Caco-2 (cell line): Measurements from ENCODE around the gene PUS1. TPM values are rescaled to one million over a fixed set of nuclear protein-coding genes. Genes with fewer than 3 reads are reported as not detected.

Experiments used
- BruUV-seq: library from RNA; stranded (reverse); fragments of 400-500 nt; replicated peaks from 2 replicates; lab custom pipeline; 2021; lab: Mats Ljungman, UMichigan
- CTCF ChIA-PET: fragments of 300-600 bp; sonication (Branson Sonifier 250); formaldehyde crosslinking; loops from one replicate; lab custom pipeline; 2022; ENCODE audit warnings: antibody characterized with exemption; lab: Charles Lee
- POLR2A ChIA-PET: fragments of 300-600 bp; sonication (Branson Sonifier 250); formaldehyde crosslinking; loops from one replicate; lab custom pipeline; 2022; ENCODE audit warnings: antibody characterized with exemption; lab: Charles Lee
- DNase-seq, 2 experiments: peaks; one replicate each; pipeline versions ENCODE4 v3.0.0 to v3.0.0-alpha.2; 2020 to 2022
- H3K27me3 ChIP-seq: replicated peaks from 2 replicates; pipeline ENCODE4 v1.6.0; 2011; ENCODE audit warnings: low read length; ENCODE audit not compliant: control insufficient read depth, insufficient read depth
- H3K36me3 ChIP-seq: 2 replicates; pipeline ENCODE4 v1.5.1; 2011; ENCODE audit warnings: low read length; ENCODE audit not compliant: control insufficient read depth, insufficient read depth
- H3K4me1 ChIP-seq: fragments of 250-450 bp; sonication (Bioruptor Pico); 2 replicates; pipeline ENCODE4 v1.5.1; 2020; ENCODE audit warnings: mild to moderate bottlenecking
- H3K4me3 ChIP-seq: 2 replicates; pipeline ENCODE4 v1.5.1; 2011; ENCODE audit warnings: low read depth, mild to moderate bottlenecking, control low read depth, low read length
- H3K9me3 ChIP-seq: fragments of 250-450 bp; sonication (Bioruptor Pico); 2 replicates; pipeline ENCODE4 v1.5.1; 2020; ENCODE audit warnings: mild to moderate bottlenecking, moderate library complexity
- H3K27ac Mint-ChIP-seq: one replicate; pipeline ENCODE4 v1.8.0; 2022; ENCODE audit warnings: mixed read lengths; ENCODE audit not compliant: unreplicated experiment
- H3K27me3 Mint-ChIP-seq: one replicate; pipeline ENCODE4 v1.8.0; 2022; ENCODE audit warnings: mixed read lengths; ENCODE audit not compliant: insufficient read depth, unreplicated experiment
- H3K36me3 Mint-ChIP-seq: one replicate; pipeline ENCODE4 v1.8.0; 2022; ENCODE audit warnings: mild to moderate bottlenecking, mixed read lengths; ENCODE audit not compliant: insufficient read depth, unreplicated experiment
- H3K4me1 Mint-ChIP-seq: one replicate; pipeline ENCODE4 v1.8.0; 2022; ENCODE audit warnings: low read depth, mixed read lengths; ENCODE audit not compliant: unreplicated experiment
- H3K4me3 Mint-ChIP-seq: one replicate; pipeline ENCODE4 v1.8.0; 2022; ENCODE audit warnings: mild to moderate bottlenecking, moderate library complexity, mixed read lengths; ENCODE audit not compliant: unreplicated experiment
- H3K9me3 Mint-ChIP-seq: one replicate; pipeline ENCODE4 v1.8.0; 2022; ENCODE audit warnings: mixed read lengths; ENCODE audit not compliant: unreplicated experiment
- intact Hi-C: fragments of 100-400 bp; cut with micrococcal nuclease; formaldehyde crosslinking; loops from one replicate; pipeline ENCODE4 v1.10.0; 2022; ENCODE audit not compliant: unreplicated experiment
- total RNA-seq: library from RNA; stranded (reverse); gene quantifications from 2 replicates; pipeline ENCODE4 v1.2.3, GENCODE V29; 2022
- TF ChIP-seq, protein P1 (sequence below), 2 experiments: fragments of 200-600 bp in 1 of 2; IDR thresholded peaks; 1 replicate in 1 of 2; 2 replicates in 1 of 2; pipeline versions ENCODE4 v1.5.1 to v1.8.0; 2011 to 2022; ENCODE audit warnings: antibody characterized with exemption in 1 of 2, control low read depth in 1 of 2, inconsistent platforms in 1 of 2, low read depth in 1 of 2, low read length in 1 of 2, mild to moderate bottlenecking in 1 of 2, moderate library complexity in 1 of 2; ENCODE audit not compliant: insufficient read depth in 1 of 2, severe bottlenecking in 1 of 2, unreplicated experiment in 1 of 2

PUS1 gene
- total RNA-seq, 1 experiment from 2014 or later = 71.9 TPM

DNA sequence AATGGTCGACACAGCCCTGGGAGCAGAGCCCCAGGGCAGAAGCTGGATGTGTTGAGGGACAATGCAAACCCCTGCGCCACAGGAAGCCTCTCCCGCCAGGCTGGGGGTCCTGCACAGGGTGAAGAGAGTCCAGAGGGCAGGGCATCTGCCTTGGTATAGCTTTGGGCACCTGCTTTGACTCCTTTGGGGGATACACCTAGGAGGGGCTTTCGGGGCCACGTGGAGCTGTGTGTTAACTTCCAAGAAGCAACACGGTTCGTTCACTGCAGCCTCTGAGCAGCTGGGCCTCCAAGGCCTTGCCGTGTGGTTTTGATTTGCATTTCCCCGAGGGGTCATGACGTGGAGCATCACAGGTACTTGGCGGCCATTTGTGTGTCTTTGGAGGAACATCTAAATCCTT lies 5.8 kb upstream of the PUS1 start:
- H3K4me1 Mint-ChIP-seq = peaks cover 4% of the 10 kb centered on the region
- H3K36me3 ChIP-seq = no peaks in the 10 kb centered on the region; the same call in 1 of the 2 replicates
- no peak for DNase-seq
- peaks cover 18% of the 10 kb centered on the region for H3K36me3 Mint-ChIP-seq
- H3K27me3 Mint-ChIP-seq = no peaks in the 10 kb centered on the region
- BruUV-seq = no TSS peak
- H3K9me3 ChIP-seq = no peaks in the 10 kb centered on the region
- no peaks in the 10 kb centered on the region for H3K9me3 Mint-ChIP-seq
- ChIA-PET POLR2A (no interaction called here), CTCF (interaction anchor here (1.1 kb wide), 1 partner anchor 88 kb away, joined by 3 read pairs; no protein-coding TSS in a partner anchor)
- H3K4me3 ChIP-seq = no peak overlapping the region
- H3K27me3 ChIP-seq = no peaks in the 10 kb centered on the region
- TF ChIP-seq, protein P1, sequence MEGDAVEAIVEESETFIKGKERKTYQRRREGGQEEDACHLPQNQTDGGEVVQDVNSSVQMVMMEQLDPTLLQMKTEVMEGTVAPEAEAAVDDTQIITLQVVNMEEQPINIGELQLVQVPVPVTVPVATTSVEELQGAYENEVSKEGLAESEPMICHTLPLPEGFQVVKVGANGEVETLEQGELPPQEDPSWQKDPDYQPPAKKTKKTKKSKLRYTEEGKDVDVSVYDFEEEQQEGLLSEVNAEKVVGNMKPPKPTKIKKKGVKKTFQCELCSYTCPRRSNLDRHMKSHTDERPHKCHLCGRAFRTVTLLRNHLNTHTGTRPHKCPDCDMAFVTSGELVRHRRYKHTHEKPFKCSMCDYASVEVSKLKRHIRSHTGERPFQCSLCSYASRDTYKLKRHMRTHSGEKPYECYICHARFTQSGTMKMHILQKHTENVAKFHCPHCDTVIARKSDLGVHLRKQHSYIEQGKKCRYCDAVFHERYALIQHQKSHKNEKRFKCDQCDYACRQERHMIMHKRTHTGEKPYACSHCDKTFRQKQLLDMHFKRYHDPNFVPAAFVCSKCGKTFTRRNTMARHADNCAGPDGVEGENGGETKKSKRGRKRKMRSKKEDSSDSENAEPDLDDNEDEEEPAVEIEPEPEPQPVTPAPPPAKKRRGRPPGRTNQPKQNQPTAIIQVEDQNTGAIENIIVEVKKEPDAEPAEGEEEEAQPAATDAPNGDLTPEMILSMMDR (IDR thresholded peaks at IDR 0.05; ENCODE audit: insufficient read depth in 1 of 2, low read depth in 1 of 2, low read length in 1 of 2, severe bottlenecking in 1 of 2, unreplicated experiment in 1 of 2) = no peak
- H3K4me3 Mint-ChIP-seq = no peak overlapping the region
- no peaks in the 10 kb centered on the region; the same call in 1 of the 2 replicates for H3K4me1 ChIP-seq
- intact Hi-C loops = no loop called here
- H3K27ac Mint-ChIP-seq = no peak overlapping the region

DNA sequence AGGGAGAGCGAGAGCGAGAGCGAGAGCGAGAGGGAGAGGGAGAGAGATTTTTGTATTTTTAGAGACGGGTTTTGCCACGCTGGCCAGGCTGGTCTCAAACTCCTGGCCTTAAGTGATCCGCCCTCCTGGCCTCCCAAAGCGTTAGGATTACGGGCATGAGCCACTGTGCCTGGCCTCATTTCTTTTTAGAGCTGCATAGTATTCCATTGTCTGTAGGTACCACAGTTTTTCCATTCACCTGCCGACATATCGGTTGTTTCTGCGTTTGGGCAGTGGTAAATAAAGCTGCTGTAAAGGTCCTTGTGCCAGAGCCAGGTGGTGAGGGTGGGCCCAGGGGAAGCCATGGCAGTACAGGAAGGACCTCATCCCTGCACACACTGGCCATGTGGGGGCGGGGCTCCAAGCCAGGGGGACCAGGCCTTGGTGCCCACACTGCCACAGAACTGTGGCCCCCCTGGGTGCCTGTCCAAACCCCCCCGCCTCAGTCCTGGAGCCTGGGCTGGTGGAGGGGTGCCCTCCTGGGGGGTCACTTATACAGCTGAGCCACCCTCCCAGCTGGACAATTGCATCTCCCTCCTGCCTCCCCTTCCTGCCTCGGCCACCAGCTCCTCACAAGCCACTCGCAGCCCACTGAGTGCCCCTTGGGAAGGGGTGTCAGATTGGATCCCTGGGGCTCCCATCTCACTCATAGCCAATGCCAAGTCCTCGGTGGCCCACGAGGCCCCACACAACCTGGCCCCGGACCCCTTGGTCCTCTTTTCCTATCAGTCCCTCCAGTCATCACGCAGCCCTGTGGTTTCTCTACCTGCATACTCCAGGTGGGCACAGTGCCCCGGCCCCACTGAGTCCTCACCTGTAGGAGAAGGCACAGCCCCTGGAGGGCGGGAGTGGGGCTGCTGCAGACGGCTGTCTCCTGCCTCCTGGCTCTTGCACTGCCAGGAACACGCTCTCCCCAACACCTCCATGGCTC lies 1.7 kb upstream of the PUS1 start:
- ChIA-PET CTCF (interaction anchor here (0.8 kb wide), 1 partner anchor 91 kb away, joined by 4 read pairs; no protein-coding TSS in a partner anchor), POLR2A (interaction anchor here (0.5 kb wide), 1 partner anchor 63 kb away, joined by 3 read pairs; no protein-coding TSS in a partner anchor)
- no peak for DNase-seq
- BruUV-seq = TSS peak; percentile 75
- Histone ChIP-seq H3K27me3 (no peaks in the 10 kb centered on the region), H3K4me1 (no peaks in the 10 kb centered on the region; the same call in 1 of the 2 replicates), H3K9me3 (no peaks in the 10 kb centered on the region), H3K36me3 (0 out of 2 replicates have a peak, but pooled peaks cover under 1% of the 10 kb centered on the region), H3K4me3 (no peak overlapping the region)
- Mint-ChIP-seq H3K4me3 (peak overlapping the region; percentile 97), H3K27me3 (no peaks in the 10 kb centered on the region), H3K9me3 (no peaks in the 10 kb centered on the region), H3K4me1 (peaks cover 11% of the 10 kb centered on the region), H3K27ac (no peak overlapping the region), H3K36me3 (peaks cover 38% of the 10 kb centered on the region)
- TF ChIP-seq, protein P1 (IDR thresholded peaks at IDR 0.05; ENCODE audit: insufficient read depth in 1 of 2, low read depth in 1 of 2, low read length in 1 of 2, severe bottlenecking in 1 of 2, unreplicated experiment in 1 of 2) = no peak
- intact Hi-C loops = loop anchor here (5.0 kb wide), 1 partner anchor 65 kb away; no protein-coding TSS in a partner anchor

DNA sequence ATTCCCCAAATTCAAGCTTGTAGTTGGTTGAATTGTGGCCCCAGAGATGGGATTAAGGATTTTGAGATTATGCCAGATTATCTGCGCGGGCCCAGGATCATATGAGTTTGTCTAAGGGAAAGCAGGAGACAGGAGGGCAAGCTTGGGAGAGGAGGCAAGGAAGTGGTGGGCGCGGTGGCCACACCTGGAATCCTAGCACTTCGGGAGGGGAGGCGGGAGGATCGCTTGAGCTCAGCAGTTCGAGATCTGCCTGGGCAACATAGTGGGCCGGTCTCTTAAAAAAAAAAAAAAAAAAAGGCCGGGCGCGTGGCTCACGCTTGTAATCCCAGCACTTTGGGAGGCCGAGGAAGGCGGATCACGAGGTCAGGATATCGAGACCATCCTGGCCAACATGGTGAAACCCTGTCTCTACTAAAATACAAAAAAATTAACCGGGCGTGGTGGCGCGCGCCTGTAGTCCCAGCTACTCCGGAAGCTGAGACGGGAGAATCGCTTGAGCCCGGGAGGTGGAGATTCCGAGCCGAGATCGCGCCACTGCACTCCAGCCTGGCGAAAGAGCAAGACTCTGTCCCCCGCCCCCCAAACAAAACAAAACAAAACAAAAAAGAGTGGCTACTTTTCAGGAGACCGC lies 881 bp upstream of the PUS1 start:
- ChIA-PET POLR2A (no interaction called here), CTCF (interaction anchor here (0.8 kb wide), 1 partner anchor 92 kb away, joined by 4 read pairs; no protein-coding TSS in a partner anchor)
- no TSS peak for BruUV-seq
- H3K36me3 ChIP-seq = peaks cover 3% of the 10 kb centered on the region; the same call in 1 of the 2 replicates
- Mint-ChIP-seq H3K27me3 (no peaks in the 10 kb centered on the region), H3K4me3 (peak overlapping the region; percentile 97), H3K36me3 (peaks cover 42% of the 10 kb centered on the region), H3K4me1 (peaks cover 11% of the 10 kb centered on the region), H3K9me3 (no peaks in the 10 kb centered on the region), H3K27ac (no peak overlapping the region)
- H3K27me3 ChIP-seq = no peaks in the 10 kb centered on the region
- H3K4me3 ChIP-seq = peak overlapping the region; percentile 96
- H3K4me1 ChIP-seq = no peaks in the 10 kb centered on the region; the same call in 1 of the 2 replicates
- H3K9me3 ChIP-seq = no peaks in the 10 kb centered on the region
- TF ChIP-seq, protein P1 (IDR thresholded peaks at IDR 0.05; ENCODE audit: insufficient read depth in 1 of 2, low read depth in 1 of 2, low read length in 1 of 2, severe bottlenecking in 1 of 2, unreplicated experiment in 1 of 2) = no peak
- intact Hi-C loops = loop anchor here (5.0 kb wide), 1 partner anchor 66 kb away; no protein-coding TSS in a partner anchor
- no peak for DNase-seq
